GM15510 (cell line): ENCODE data around the gene COL13A1.

Experiments used
- POLR2A ChIP-seq: IDR thresholded peaks from 3 replicates; pipeline ENCODE4 v1.6.1; 2011; ENCODE audit warnings: borderline replicate concordance; ENCODE audit not compliant: insufficient read length; ENCODE audit errors: extremely low read depth

Gene COL13A1

DNA sequence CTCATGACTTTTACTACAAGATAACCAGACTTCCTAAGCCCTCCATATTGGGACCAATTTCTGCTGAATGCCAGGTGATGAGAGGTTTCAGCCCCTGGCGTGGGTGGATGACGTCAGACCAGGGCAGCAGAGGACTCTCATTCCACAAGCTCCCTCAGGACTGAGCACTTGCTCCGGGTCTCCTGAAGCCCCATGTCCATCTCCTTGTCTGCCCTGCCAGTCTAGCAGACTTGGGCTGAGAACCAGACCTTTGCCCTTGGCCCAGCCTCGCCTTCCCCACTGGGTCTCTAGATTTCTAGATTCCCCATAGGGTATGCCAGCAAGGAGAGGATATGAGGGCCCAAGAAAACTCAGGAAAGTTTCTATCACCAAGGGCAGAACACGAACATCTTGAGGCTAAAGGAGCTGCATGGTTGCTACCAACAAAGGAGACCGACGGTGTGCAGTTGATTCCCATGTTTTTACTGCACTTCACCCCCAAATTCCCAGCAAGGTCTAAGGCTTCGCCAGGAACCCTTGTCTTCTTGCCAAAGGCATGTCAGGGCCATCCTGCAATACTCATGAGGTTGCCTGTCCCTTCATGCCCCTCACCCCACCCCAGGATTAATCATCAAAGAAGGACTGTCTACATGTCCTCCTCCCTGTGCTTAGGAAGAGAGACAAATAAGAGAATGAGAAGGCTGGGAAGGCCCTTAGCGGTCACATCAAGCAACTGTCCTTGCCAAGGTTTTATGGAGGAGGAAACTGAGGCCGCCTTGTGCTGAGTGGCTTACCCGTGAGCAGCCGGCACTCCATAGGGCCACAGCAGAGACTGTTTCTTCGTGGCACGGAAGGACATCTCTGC, 154.4 kb downstream of the COL13A1 start:
- no peak for TF ChIP-seq POLR2A

- TF ChIP-seq POLR2A: no peak
Observed at GRCh38 chr10:69956741-69957230, 155.1 kb downstream of the COL13A1 start.

DNA sequence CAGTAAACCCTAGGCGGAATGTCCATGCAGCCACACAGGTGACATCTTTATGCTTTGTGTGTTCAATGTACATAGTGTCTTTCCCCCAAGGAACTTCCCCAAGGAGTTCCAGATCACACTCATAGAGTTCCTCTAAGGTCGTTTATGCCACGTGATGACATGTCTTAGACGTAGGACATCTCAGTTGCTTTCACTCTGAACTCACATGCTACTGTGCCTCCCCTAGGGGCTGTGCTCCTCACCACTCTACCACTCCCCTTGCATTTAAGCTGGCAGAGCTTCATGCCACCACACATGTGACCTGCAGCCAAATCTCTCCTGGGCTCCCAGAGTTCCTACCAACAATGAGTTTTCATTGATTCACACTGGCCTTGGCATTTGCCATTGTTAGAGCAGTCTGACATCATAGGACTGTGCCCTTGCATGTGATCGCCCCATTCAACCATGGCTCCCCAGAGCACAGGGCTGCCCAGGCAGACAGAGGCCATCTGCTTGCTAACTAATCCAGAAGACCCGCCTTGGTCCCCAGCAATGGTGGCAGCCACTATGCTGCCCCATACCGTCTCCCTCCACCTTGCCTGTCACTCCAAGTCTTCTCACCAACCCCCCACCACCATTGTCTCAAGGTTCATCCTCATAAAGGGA, 155.7 kb downstream of the COL13A1 start:
- TF ChIP-seq POLR2A: no peak

DNA sequence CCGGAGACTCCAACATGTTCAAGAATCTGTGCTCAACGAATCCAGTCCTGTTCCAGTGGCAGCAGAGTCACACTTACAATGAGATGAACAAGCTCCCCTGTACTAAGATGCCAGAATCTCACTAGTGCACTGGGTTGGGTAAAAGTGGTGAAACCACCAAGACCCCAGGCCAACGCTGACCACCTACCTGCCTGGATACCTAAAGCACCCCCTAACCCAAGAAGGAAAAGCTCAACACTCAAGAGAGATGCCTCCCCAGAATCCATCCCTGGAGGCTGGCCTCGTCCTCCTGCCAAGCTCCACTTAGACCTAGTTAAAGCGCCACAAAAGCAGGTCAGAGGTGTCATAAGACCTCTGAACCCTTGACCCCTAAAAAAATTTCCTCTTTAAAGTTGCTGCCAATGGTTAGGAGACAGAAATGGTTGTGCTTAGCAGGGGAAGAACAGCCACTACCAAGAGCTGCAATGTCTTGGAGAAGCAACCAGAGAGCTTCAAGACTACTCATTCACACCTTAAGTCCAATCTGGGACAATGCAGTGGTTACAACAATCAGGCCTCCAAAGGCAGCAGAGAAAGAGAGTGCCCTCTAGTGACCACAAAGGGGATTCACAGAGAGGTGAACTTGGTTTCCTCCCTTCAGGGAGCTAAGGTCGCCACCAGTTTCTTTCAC, 156.3 kb downstream of the COL13A1 start:
- TF ChIP-seq POLR2A: no peak

- no peak for TF ChIP-seq POLR2A
Observed at GRCh38 chr10:69958556-69958902, 156.8 kb downstream of the COL13A1 start.

DNA sequence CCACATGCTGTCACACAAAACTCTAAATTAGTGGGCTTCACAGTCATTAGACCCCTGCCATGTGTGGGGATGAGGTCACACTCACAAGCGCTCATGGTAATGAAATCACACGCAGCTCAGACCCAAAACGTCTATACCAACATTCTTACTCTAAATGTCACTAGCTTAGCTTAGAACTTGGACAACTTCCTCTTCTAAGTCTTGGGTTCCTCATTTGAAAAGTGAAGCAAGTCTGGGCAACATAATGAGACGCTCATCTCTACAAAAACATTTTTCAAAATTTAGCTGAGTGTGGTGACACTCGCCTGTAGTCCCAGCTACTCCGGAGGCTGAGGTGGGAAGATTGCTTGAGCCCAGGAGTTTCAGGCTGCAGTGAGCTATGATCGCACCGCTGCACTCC, 158.2 kb downstream of the COL13A1 start:
- no peak for TF ChIP-seq POLR2A

- no peak for TF ChIP-seq POLR2A
Observed at GRCh38 chr10:69960606-69960987, 158.9 kb downstream of the COL13A1 start.

GRCh38 chr10:69960988-69961880, 159.5 kb downstream of the COL13A1 start:
- TF ChIP-seq POLR2A: no peak

DNA sequence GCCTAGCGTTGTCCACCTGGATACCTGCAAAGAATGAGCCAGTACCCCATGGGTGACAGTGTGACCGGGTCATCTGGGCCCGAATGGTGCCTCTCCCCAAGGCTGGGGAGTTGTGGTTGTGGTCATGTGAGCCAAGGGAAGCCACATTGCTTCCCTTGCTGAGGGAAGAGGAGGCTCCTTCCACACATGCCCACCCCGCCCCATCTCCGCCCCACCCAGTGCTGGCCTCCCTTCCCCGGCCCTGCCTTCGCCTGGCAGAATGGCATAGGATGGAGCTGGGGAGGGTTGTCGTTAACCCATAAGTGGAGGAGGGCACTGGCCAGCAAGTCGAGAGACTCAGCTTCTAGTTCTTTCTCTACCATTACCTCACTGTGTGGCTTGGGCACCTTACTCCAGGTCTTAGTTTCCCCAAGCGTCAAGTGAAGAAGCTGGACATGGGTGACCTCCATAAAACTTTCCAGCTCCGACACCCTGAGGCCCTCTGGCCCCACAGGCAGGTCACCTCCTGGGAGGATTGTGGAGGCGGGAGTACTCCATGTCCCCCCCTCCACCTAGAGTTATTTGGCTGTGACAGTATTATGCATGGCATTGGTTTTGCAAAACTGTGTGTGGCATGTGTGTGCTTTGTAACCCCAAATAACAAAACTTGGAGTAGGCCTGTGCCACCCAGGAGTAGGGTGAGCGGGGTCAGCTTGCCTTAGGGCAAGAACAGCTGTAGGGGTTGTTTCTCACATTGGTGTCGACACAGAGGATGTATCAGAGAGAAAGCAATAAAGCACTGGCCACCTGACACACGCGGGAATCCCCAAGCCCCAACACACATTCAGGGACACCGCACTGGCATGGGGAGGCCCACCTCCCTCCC, 160.4 kb downstream of the COL13A1 start:
- no peak for TF ChIP-seq POLR2A

GRCh38 chr10:69962746-69963135, 161.0 kb downstream of the COL13A1 start:
- TF ChIP-seq POLR2A: no peak

DNA sequence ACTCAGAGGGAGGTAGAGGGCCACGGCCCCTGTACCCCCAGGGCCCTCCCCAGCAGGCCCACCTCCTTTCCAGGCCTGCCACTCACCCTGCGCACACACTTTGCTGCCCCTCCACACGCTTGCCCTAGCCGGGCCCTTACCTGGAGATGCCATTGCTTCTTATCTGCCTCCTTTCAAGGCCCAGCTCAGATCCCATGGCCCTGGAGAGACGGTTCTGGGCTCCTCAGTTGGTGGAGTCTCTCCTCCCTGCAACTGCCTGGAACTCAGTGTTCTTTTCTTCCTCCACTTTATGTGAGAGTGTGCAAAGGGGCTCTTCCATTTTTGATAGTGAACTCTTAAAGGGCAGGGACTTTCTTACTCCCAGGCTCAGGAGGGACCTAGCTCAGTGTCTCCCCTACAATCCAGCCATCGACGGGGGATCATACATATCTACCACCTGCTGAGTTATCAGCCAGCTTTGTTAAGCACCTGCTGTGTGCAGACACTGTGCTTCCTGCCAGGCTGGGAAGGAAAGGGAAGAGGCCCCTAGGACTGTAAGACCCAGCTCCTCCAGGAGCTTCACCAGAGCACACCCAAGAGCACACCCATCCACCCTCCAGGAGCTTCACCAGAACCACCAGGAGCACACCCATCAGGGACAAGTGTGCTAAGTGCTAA, 161.6 kb downstream of the COL13A1 start:
- no peak for TF ChIP-seq POLR2A

- no peak for TF ChIP-seq POLR2A
Observed at GRCh38 chr10:69963835-69964710, 162.4 kb downstream of the COL13A1 start.

GRCh38 chr10:69965086-69965485, 163.4 kb downstream of the COL13A1 start:
- no peak for TF ChIP-seq POLR2A
